Measurements from ENCODE around the gene RIC8A. TPM values are rescaled to one million over a fixed set of nuclear protein-coding genes. Genes with fewer than 3 reads are reported as not detected.

RIC8A gene
- total RNA-seq, 4 donors from 2014 or later, result 65.0 to 108 (median 86.8) TPM

DNA sequence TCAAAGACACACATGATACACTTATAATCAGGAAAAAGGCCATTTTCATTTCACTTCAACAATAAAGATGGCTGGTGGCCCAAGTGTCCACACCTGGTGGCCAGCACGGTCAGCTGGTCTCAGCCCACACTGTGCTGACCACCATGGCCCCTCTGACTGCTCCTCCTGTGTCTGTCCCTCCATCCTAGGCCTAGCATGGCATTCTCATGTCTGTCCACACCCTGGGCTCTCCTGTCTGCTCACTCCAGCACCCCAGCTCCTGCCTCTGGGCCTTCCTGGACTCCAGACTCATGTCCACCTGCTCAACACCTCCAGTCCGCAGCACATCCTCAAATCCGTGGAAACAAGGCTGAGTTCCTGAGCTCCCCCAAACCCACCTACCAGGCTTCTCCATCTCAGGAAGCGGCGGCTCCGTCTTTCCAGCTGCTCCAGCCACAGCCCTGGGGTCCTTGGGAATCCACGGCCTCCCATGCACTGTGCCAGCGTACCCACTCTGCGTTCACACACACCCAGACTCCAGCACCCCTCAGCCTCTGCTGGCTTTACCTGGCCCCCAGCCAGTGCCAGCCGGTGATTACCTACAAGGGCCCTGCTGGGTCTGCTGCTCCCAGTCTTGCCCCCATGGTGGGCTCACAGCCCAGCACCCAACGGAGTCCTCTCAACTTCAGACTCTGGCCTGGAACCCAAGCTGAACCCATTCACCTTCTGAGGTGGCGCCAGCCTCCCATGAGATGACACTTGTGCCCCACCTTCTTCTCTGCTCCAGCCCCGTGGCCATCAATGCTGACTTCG, 14.7 kb downstream of the RIC8A start:
- no peak overlapping the region for H3K4me3 ChIP-seq
- peaks cover 0 to 13% (median 0%) of the 10 kb centered on the region in 3 donors for H3K36me3 ChIP-seq
- no peaks in the 10 kb centered on the region for H3K9me3 ChIP-seq
- peak overlapping the region in 1 of 4 donors; percentile 31 for H3K27ac ChIP-seq
- TF ChIP-seq, protein P1, sequence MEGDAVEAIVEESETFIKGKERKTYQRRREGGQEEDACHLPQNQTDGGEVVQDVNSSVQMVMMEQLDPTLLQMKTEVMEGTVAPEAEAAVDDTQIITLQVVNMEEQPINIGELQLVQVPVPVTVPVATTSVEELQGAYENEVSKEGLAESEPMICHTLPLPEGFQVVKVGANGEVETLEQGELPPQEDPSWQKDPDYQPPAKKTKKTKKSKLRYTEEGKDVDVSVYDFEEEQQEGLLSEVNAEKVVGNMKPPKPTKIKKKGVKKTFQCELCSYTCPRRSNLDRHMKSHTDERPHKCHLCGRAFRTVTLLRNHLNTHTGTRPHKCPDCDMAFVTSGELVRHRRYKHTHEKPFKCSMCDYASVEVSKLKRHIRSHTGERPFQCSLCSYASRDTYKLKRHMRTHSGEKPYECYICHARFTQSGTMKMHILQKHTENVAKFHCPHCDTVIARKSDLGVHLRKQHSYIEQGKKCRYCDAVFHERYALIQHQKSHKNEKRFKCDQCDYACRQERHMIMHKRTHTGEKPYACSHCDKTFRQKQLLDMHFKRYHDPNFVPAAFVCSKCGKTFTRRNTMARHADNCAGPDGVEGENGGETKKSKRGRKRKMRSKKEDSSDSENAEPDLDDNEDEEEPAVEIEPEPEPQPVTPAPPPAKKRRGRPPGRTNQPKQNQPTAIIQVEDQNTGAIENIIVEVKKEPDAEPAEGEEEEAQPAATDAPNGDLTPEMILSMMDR (IDR thresholded peaks at IDR 0.05), result no peak
- TF ChIP-seq POLR2A (IDR thresholded peaks at IDR 0.05), result no peak
- H3K4me1 ChIP-seq, result no peaks in the 10 kb centered on the region
- DNase-seq, result peak in 1 of 3 donors; percentile 43
- H3K27me3 ChIP-seq, result no peaks in the 10 kb centered on the region

DNA sequence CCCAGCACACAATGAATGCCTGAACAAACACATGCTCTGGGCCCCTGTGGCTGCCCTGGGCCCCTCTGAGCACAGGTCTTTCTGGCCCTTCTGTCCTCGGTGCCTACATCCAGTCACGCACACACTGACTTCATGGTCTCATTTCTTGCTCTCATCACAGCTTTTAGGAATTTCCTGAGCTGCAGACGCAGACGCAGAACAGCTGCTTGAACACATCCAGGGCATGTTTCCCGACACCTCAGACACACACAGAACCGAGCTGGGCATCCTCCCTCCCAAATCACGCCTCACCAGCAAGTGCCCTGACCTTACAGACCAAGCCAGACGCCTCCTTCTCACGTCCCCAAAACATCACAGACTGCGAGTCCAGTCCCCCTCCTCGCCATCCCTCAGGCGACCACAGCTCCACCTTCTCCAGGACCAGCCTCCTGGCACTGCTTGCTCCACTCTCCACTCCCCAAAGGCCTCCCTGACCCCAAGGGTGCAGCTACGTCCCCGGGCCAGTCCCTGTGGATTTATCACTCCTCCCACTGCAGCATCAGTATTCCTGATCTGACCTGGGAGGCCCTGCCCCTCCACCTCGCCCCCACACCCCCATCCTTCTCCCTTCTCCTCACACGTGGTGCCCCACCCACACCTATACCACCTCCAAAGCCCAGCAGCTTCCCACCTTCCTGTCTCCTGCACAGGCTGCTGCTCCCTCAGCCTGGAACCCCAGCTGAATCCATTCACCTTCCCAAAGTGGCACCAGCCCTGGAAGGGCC, 15.7 kb downstream of the RIC8A start:
- no peak overlapping the region for H3K27ac ChIP-seq
- peaks cover 0 to 13% (median 0%) of the 10 kb centered on the region in 3 donors for H3K36me3 ChIP-seq
- no peaks in the 10 kb centered on the region for H3K27me3 ChIP-seq
- TF ChIP-seq, protein P1 (IDR thresholded peaks at IDR 0.05), result no peak
- TF ChIP-seq POLR2A (IDR thresholded peaks at IDR 0.05), result no peak
- H3K9me3 ChIP-seq, result no peaks in the 10 kb centered on the region
- no peaks in the 10 kb centered on the region for H3K4me1 ChIP-seq
- DNase-seq, result peak in 1 of 3 donors; percentile 28
- no peak overlapping the region for H3K4me3 ChIP-seq

DNA sequence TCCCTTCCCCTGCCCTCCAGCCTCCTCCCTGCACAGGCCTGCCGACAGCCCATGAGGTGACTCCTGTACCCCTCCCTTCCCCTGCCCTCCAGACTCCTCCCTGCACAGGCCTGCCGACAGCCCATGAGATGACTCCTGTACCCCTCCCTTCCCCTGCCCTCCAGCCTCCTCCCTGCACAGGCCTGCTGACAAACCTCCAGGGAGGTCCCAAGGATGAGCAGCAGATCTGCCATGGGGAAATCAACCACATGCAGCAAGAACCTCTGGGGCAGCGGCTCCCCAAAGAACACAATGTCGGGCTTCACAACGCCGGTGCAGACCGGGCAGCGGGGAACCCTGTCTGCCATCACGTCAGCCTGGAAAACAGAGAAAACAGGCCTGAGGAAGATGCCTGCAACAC, 16.4 kb downstream of the RIC8A start:
- Histone ChIP-seq H3K9me3 (no peaks in the 10 kb centered on the region), H3K36me3 (peaks cover 0 to 13% (median 0%) of the 10 kb centered on the region in 3 donors), H3K4me1 (no peaks in the 10 kb centered on the region), H3K27me3 (no peaks in the 10 kb centered on the region), H3K4me3 (no peak overlapping the region), H3K27ac (no peak overlapping the region)
- TF ChIP-seq, protein P1 (IDR thresholded peaks at IDR 0.05), result no peak
- TF ChIP-seq POLR2A (IDR thresholded peaks at IDR 0.05), result no peak
- DNase-seq, result peak in 1 of 3 donors; percentile 18

DNA sequence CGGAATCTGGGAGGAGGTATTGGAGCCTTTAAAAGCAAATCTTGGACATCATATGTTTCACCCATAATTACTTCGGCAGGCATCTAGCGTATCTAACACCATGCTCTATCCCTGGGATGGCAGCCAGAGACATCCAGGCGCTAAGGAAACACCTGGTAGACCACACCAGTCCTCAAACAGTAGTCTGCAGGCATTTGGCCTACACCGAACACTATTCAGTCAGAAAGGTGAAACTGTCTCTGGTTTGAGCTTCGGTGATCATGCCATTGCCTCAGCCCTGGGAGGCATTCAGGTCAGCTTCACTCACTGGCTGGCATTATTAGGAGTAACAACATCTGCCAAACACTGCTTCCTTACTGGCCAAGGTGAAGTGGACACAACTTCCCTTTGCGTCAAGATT, 16.9 kb downstream of the RIC8A start:
- no peak overlapping the region for H3K27ac ChIP-seq
- H3K4me1 ChIP-seq, result no peaks in the 10 kb centered on the region
- H3K4me3 ChIP-seq, result no peak overlapping the region
- TF ChIP-seq POLR2A (IDR thresholded peaks at IDR 0.05), result no peak
- TF ChIP-seq, protein P1 (IDR thresholded peaks at IDR 0.05), result no peak
- H3K9me3 ChIP-seq, result no peaks in the 10 kb centered on the region
- no peaks in the 10 kb centered on the region for H3K27me3 ChIP-seq
- peak in 1 of 3 donors; percentile 11 for DNase-seq
- H3K36me3 ChIP-seq, result peaks cover 0 to 13% (median 0%) of the 10 kb centered on the region in 3 donors

DNA sequence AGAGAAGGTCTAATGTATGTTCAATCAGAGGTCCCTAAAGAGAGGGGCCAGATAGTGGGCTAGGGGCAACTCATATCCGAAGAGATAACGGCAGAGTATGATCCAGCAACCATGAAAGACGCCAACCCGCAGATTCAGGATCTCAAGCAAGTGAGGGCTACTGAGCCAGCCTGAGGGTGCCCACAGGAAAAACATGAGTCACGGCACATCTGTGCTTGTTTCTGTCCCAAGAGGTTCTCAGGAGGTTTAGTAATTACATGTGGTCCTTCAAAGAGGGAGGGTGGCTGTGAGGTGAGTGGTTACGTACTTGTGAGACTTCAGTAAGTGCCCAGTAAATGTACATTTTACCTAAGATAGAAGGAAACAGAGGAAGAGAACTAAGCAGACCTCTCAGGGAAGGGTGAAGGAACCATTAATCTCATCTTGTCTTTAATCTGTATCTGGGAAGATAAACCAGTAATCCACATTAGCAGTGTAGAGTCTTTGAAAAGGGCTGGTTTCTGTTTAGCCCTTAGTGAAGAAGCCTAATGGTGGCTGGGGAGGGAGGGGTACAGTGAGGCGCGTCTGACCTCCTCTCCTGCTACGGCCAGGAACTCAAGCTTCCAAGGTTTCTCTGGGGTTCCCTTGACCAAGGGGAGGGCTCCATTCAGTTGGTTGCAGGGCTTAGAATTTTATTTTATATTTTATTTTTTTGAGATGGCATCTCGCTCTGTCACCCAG, 18.4 kb downstream of the RIC8A start:
- Histone ChIP-seq H3K4me3 (no peak overlapping the region), H3K4me1 (no peaks in the 10 kb centered on the region), H3K9me3 (no peaks in the 10 kb centered on the region), H3K27me3 (no peaks in the 10 kb centered on the region), H3K27ac (no peak overlapping the region), H3K36me3 (peaks cover 0 to 18% (median 0%) of the 10 kb centered on the region in 3 donors)
- TF ChIP-seq POLR2A (IDR thresholded peaks at IDR 0.05), result no peak
- TF ChIP-seq, protein P1 (IDR thresholded peaks at IDR 0.05), result no peak
- DNase-seq, result peak in 1 of 3 donors; percentile 44
